NCI-H1417 (cell line): Measurements from ENCODE around the gene CNTFR.
A peak's percentile ranks its signal among the peaks of the same experiment; 100 is the strongest.

Experiments used
- DNase-seq, 3 experiments: peaks; one replicate each; lab custom pipeline; 2025; lab: John Stamatoyannopoulos, UW

The CNTFR gene

DNA sequence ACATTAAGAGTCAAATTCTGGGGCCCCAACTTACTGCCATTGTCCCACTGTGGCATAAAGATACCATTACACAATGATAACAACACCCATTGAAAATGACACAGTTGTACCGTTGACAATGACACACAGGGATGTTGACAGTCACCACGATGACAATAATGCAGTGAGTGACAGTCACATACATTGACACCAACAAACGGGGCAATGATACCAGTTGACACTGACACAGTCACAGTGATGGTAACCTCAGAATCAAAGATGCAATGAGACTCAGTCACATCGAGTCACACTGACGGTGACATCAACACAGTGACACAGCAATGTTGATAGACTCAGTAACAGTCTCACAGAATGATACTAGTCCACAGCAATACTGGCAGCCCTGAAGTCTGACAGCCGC is 16.9 kb downstream of the CNTFR start:
- DNase-seq, result no peak

GRCh38 chr9:34572092-34572491 is 17.4 kb downstream of the CNTFR start:
- no peak for DNase-seq

GRCh38 chr9:34571481-34571810 is 18.1 kb downstream of the CNTFR start:
- DNase-seq, result no peak

DNA sequence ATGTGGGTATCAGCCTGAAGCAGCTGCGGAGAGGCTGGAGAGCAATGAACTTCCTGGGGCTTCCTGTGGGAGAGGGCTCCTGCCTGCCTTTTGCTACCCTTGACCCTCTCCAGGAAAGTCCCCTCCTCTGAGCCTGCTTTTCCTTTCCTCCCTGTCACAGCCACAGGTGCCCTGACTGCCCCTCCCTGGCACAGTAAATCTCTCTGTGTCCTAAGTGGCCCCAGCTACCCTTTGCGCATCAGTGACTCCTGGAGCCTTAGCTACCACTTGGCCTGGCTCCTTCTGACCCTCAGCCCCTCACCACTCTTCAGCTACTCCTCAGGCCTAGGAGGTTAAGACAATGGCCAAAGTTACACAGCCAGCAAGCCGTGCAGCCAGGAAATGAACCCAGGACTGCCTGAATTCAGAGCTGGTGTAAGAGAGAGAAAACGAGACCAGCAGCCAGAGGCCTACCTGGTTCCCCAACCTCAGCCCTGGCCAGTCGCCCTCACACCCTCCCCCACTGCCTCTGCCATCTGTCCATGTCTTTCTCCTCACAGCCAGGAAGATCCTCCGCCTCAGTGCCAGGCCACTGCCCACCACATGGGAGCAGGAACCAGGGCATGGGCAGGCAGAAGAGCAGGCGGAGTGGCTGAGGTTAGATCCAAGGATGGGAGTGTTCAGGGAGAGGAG is 18.6 kb downstream of the CNTFR start:
- no peak for DNase-seq

DNA sequence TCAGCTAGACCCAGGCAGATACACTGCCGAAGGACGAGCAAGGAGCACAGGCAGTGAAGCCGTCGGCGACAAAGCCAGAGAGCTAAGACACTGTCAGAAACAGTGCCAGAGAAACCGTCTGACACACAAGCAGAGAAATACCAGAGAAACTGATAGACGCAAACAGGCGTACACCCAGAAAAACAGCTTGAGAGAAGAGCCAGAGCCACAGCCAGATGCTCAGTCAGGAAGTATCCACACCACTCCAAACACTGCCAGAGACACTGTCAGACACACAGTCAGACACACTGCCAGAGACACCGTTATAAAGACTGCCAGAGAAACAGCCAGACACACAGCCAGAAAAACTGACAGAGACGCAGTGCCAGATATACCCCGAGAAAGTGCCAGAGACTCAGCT is 19.1 kb downstream of the CNTFR start:
- DNase-seq, result no peak

GRCh38 chr9:34568774-34569173 is 20.8 kb downstream of the CNTFR start:
- no peak for DNase-seq

DNA sequence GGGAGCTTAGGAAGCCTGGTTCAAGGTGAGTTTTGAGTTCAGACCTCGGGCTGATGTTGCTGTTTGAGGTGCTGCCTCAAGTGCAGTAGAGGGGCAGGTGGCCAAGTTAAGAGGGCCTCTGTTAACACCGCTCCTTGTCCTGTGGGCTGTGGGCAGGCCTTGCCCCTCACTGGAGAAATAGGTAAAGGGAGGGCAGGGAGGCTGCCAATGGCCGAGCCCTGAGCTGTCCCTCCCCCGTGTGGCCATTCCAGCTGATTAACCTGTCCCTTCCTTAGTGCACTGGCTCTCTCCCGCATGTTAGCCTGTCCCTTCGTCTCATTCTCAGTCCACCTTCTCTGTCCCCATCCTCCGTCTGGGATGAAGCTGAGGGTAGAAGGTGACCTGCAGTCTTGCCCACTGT is 21.4 kb downstream of the CNTFR start:
- no peak for DNase-seq

- DNase-seq, result no peak
These were observed 22.6 kb downstream of the CNTFR start for GRCh38 chr9:34566972-34567371.

GRCh38 chr9:34566322-34566721 is 23.2 kb downstream of the CNTFR start:
- no peak for DNase-seq

- peak in 1 of 3 experiments; percentile 12 for DNase-seq
These were observed 23.7 kb downstream of the CNTFR start for GRCh38 chr9:34565856-34566255.

GRCh38 chr9:34564617-34565016 is 24.9 kb downstream of the CNTFR start:
- DNase-seq, result no peak

DNA sequence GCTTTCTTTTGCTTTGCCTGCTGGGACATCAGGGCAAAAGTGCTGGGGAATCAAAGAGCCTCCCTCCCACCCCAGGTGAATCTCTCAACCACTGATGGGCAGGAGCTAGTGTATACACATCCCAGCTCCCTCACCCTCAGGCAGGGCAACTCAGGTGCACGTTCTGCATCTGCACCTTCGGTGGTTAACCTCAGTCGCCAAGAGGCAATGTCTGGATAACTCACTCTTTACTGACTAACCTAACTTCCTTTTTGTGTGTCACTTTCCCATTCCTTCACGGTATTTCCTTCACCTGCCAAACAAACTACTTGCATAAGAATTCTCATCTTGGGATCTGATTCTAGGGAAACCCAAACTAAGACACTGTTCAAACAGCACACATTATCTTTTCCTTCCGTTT is 26.3 kb downstream of the CNTFR start:
- DNase-seq, result no peak

- peak in 1 of 3 experiments; percentile 10 for DNase-seq
These were observed 27.3 kb downstream of the CNTFR start for GRCh38 chr9:34562135-34562745.

- peak in 1 of 3 experiments; percentile 18 for DNase-seq
These were observed 28.8 kb downstream of the CNTFR start for GRCh38 chr9:34560599-34561214.

DNA sequence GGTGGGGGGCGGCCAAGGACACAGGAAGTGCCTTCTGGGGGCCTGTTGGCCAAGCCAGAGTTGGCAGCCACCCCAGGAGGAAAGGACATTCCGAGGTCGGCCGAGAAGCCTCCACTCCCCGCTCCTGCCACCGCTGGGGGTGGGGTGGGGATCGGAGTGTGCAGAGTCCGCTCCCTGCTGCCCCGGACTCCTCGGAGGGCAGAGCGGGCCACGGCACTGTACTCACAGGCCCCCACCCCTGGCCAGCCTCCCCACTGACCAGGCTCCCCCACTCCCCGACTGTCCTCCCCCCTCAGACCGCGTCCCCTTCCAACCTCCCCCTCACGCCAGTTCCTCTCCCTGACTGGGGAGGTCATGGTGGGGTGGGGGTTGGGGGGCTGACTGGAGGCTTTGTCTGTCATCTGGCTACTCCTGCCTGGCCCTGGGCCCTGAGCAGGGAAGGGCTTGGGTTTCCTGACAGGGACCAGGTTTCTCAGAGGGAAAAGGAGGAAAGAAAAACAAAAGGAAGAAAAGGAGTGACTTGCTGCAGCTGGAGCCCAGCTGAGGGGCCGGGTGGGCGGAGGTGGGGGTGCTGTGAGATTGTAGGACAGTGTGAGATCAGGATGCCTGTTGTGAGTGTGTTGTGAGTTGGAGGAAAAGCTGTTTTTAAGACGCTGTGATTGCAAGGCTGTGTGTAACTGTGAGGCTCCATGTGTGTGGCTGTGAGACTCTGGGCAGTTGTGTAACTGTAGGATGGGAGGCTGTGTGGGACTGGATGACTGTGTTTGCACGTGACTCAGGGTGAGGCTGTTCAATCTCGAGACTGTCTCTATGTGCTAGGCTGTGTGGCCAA is 29.7 kb downstream of the CNTFR start:
- DNase-seq, result peak in 1 of 3 experiments; percentile 18

- peak in 2 of 3 experiments; percentile 50 to 75 for DNase-seq
These were observed 30.5 kb downstream of the CNTFR start for GRCh38 chr9:34558919-34559623.

DNA sequence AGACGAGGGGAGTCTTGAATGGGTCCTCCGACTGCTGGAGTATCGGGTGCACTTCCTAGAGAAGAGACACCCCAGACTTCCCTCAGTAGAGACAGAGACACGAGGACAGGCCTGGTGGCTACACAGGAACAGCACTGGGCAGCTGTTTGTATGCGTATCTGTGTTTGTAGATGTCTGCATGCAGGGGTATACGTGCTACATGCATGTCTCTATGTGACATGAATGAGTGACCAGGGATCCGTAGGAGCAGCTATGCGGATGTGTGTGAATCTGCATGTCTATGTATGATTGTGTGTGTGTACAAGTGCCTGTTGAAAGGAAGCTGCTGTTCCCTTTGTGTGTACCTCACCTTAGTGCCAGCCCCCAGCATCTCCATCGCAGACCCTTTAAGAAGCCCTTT is 31.2 kb downstream of the CNTFR start:
- peak in 1 of 3 experiments; percentile 40 for DNase-seq

DNA sequence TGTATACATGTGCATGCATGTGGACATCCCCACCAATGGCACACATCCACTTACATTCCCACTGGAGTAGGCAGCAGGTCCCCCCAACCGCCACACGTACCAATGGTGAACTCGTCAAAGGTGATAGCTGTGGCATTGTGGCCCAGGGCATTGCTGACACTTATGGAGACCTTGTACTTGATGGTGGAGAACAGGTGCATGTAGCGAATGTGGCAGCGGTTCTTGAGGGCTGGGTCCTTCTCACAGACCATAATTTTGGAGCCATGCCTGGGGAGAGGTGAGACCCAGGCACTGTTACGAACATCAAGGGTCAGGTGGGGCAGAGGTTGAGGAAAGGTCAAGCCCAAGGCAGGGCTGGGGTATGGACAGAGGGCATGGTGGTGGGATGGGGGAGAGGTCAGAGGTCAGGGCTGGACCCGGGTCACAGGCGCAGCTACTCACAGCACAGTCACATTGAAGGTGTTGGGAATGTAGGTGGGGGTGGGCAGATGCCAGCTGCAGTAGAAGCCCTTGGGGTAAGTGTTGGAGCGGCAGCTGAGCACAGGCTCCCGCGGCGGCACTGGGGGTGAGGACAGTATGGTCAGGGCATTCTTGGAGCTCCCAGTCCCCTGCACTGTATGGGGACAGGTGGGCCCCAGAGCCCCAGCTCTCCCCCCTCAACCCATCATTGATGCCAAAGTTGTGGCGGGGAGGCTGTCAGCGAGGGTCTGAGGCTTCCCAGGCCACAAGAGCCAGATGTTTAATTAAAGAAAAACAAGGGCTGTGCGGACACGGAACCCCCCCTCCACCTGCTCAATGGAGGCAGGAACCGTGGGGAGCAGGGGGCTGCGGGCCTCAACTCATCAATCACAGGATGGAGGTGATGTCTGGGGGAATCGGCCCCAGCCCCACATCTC is 31.9 kb downstream of the CNTFR start:
- peak in 1 of 3 experiments; percentile 33 for DNase-seq

DNA sequence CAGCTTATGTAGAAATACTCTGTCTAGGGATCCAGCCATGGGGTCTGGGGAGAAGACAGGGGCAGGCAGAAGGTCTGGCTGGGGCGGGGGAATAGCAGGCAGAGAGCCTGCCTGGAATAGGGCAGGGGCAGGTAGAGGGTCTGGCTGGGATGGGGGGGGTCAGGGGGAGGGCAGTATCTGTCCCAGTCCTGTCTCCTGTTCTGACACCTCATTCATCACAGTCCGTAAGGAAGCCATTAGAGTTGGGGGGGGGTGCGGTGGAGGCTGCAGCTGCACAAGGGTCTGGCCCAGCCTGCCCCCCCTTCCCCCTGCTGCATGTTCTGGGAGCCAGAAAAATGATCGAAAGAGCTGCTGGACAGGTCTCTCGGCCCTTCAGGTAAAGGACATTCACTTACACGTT is 32.6 kb downstream of the CNTFR start:
- DNase-seq, result no peak

DNA sequence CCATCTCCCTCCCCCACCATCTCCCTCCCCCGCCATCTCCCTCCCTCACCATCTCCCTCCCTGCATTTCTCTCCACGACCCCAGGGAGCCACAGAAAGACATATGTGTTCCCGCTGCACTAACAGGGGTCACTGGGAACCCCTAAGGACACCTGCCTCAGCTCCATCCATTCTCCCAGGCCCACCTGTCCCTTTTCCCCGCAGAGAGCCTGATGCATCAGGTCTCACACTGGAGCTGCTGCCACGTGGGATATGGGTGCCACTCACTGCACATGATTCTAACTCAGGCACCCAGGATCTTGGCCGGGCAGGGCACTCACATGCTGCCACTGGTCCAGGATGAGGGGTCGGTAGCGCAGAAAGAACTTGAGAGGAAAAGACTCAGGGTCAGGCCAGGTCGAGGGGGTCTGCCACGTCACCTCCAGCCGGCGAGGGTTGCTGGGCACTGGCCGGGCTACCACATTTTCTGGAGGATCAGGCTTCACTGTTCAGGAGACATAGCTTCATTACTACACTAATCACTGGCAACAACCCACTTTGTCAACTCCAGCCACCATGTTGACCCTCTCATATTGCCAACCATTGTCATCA is 33.5 kb downstream of the CNTFR start:
- DNase-seq, result no peak

GRCh38 chr9:34555500-34555899 is 34.0 kb downstream of the CNTFR start:
- DNase-seq, result no peak
